GM20000 (cell line): Measurements from ENCODE around the gene TOMT.
"Not testable (repeated sequence)": the region's sequence is repeated elsewhere in the genome, so short reads cannot be mapped to it uniquely, and the experiment has no call there.

ENCODE experiments used
- DNase-seq: peaks from one replicate; pipeline ENCODE4 v3.0.0; 2012; ENCODE audit warnings: low spot score
- CTCF ChIP-seq: IDR thresholded peaks from 2 replicates; pipeline ENCODE4 v1.5.1; 2012; ENCODE audit warnings: mild to moderate bottlenecking, control low read depth; ENCODE audit errors: extremely low read depth, missing control alignments

TOMT gene

GRCh38 chr11:72138821-72139390 is 33.2 kb downstream of the TOMT start:
- DNase-seq, result no peak
- no peak for TF ChIP-seq CTCF

- TF ChIP-seq CTCF, result no peak
Measured at GRCh38 chr11:72139500-72139899, 33.8 kb downstream of the TOMT start.

GRCh38 chr11:72140661-72141060 is 34.9 kb downstream of the TOMT start:
- no peak for TF ChIP-seq CTCF
- DNase-seq, result no peak

More at GRCh38 chr11:72139500-72139899, 33.8 kb downstream of the TOMT start:
- DNase-seq, result no peak

GRCh38 chr11:72141066-72141465 is 35.3 kb downstream of the TOMT start:
- no peak for DNase-seq
- TF ChIP-seq CTCF, result no peak

GRCh38 chr11:72142086-72142485 is 36.4 kb downstream of the TOMT start:
- not testable (repeated sequence) for DNase-seq

- DNase-seq, result not testable (repeated sequence)
Measured at GRCh38 chr11:72142543-72142942, 36.8 kb downstream of the TOMT start.

- TF ChIP-seq CTCF, result no peak
- no peak for DNase-seq
Measured at GRCh38 chr11:72144807-72145565, 39.3 kb downstream of the TOMT start.

- no peak for TF ChIP-seq CTCF
- no peak for DNase-seq
Measured at GRCh38 chr11:72146625-72147024, 40.9 kb downstream of the TOMT start.
